HG03039 (cell line): ENCODE data around the gene FGF8.
A peak's percentile ranks its signal among the peaks of the same experiment; 100 is the strongest.
"Not testable (repeated sequence)": the region's sequence is repeated elsewhere in the genome, so short reads cannot be mapped to it uniquely, and the experiment has no call there.

Source experiments
- ATAC-seq: cut with Tn5 transposase; IDR thresholded peaks from one replicate; pipeline ENCODE4 v1.9.1; 2021; ENCODE audit warnings: mild to moderate bottlenecking, moderate library complexity; ENCODE audit not compliant: unreplicated experiment

The FGF8 gene

GRCh38 chr10:101775273-101776160 lies at the start of gene FGF8:
Gene FGF8, minus strand, starts transcription at chr10:101776114. Its CDS starts 214 bp downstream, at chr10:101775900.
- ATAC-seq = no peak

GRCh38 chr10:101824736-101825135 lies 48.8 kb upstream of the FGF8 start:
- ATAC-seq = no peak

GRCh38 chr10:101818872-101819633 lies 43.1 kb upstream of the FGF8 start:
- ATAC-seq = peak; percentile 9

GRCh38 chr10:101818119-101818871 lies 42.4 kb upstream of the FGF8 start, which contains the start of gene OGA:
Gene OGA, minus strand, starts transcription at chr10:101818444. Its CDS starts 422 bp downstream, at chr10:101818022.
- ATAC-seq = peak; percentile 77

- ATAC-seq = peak; percentile 9
These were observed 41.6 kb upstream of the FGF8 start for GRCh38 chr10:101817337-101818118.

- no peak for ATAC-seq
These were observed 41.0 kb upstream of the FGF8 start for GRCh38 chr10:101816913-101817336.

- ATAC-seq = no peak
These were observed 40.5 kb upstream of the FGF8 start for GRCh38 chr10:101816376-101816775.

- no peak for ATAC-seq
These were observed 38.7 kb upstream of the FGF8 start for GRCh38 chr10:101814466-101815071.

- ATAC-seq = no peak
These were observed 36.7 kb upstream of the FGF8 start for GRCh38 chr10:101812606-101813005.

GRCh38 chr10:101807158-101807557 lies 31.2 kb upstream of the FGF8 start:
- no peak for ATAC-seq

- ATAC-seq = no peak
These were observed 27.6 kb upstream of the FGF8 start for GRCh38 chr10:101803511-101803910.

- no peak for ATAC-seq
These were observed 21.6 kb upstream of the FGF8 start for GRCh38 chr10:101797403-101798059.

GRCh38 chr10:101793526-101793925 lies 17.6 kb upstream of the FGF8 start:
- no peak for ATAC-seq

GRCh38 chr10:101789686-101790085 lies 13.8 kb upstream of the FGF8 start:
- no peak for ATAC-seq

GRCh38 chr10:101789231-101789630 lies 13.3 kb upstream of the FGF8 start:
- not testable (repeated sequence) for ATAC-seq

GRCh38 chr10:101785801-101786200 lies 9.9 kb upstream of the FGF8 start:
- no peak for ATAC-seq

- ATAC-seq = no peak
These were observed 8.6 kb upstream of the FGF8 start for GRCh38 chr10:101784558-101784957.

- ATAC-seq = no peak
These were observed 7.8 kb upstream of the FGF8 start for GRCh38 chr10:101783736-101784118.
